Endothelial cell of umbilical vein (primary cell): ENCODE measurements around the gene FHOD1. TPM values are rescaled to one million over a fixed set of nuclear protein-coding genes. Genes with fewer than 3 reads are reported as not detected.

Experiments used
- BruUV-seq: library from RNA; stranded (reverse); fragments of 400-500 nt; replicated peaks from 2 replicates; lab custom pipeline; 2021; lab: Mats Ljungman, UMichigan
- CTCF ChIA-PET: fragments of 300-600, 350-600 bp; sonication (Branson Sonifier 250); formaldehyde crosslinking; loops from one replicate; lab custom pipeline; 2021; ENCODE audit warnings: antibody characterized with exemption, inconsistent platforms; lab: Charles Lee
- POLR2A ChIA-PET: fragments of 300-600, 350-600 bp; sonication (Branson Sonifier 250); formaldehyde crosslinking; loops from one replicate; lab custom pipeline; 2021; ENCODE audit warnings: antibody characterized with exemption, inconsistent platforms; lab: Charles Lee
- DNase-seq: peaks from one replicate; pipeline ENCODE4 v3.0.0-alpha.2; 2011; ENCODE audit warnings: low read depth, low spot score
- FAIRE-seq: peaks from 2 replicates; lab custom pipeline; 2011; peaks lifted over from hg19 to GRCh38; lab: Jason Lieb, UNC
- H2AFZ ChIP-seq: 2 replicates; pipeline ENCODE4 v1.6.0; 2012; ENCODE audit warnings: low read depth, low read length, control low read depth, inconsistent platforms
- H3K27ac ChIP-seq: 2 replicates; pipeline ENCODE4 v1.5.1; 2011; ENCODE audit warnings: low read depth, mild to moderate bottlenecking, control low read depth, low read length, moderate library complexity; ENCODE audit not compliant: insufficient read depth
- H3K27me3 ChIP-seq, 2 experiments: 2 replicates each; pipeline versions ENCODE4 v1.6.0 to v1.6.1; 2011; ENCODE audit warnings: low read length in 2 of 2, mixed read lengths in 1 of 2; ENCODE audit not compliant: control insufficient read depth in 2 of 2, insufficient read depth in 2 of 2
- H3K36me3 ChIP-seq, 2 experiments: 2 replicates in 1 of 2; 3 replicates in 1 of 2; pipeline ENCODE4 v1.5.1; 2011; ENCODE audit warnings: low read length in 2 of 2, mild to moderate bottlenecking in 1 of 2, moderate library complexity in 1 of 2; ENCODE audit not compliant: control insufficient read depth in 2 of 2, insufficient read depth in 2 of 2; ENCODE audit errors: extremely low read depth in 1 of 2
- H3K4me1 ChIP-seq: 3 replicates; pipeline ENCODE4 v1.5.1; 2011; ENCODE audit warnings: mild to moderate bottlenecking, low read length; ENCODE audit not compliant: control insufficient read depth, insufficient read depth; ENCODE audit errors: extremely low read depth
- H3K4me2 ChIP-seq: 2 replicates; pipeline ENCODE4 v1.6.1; 2011; ENCODE audit warnings: low read length, control low read depth, mixed read lengths; ENCODE audit not compliant: insufficient read depth
- H3K4me3 ChIP-seq, 3 experiments: fragments of 200-600 bp in 1 of 3; sonication (generic), shearing (Covaris generic) in 1 of 3; replicated peaks in 1 of 3; 2 replicates each; pipeline ENCODE4 v1.5.1; 2011 to 2016; ENCODE audit warnings: control low read depth in 3 of 3, low read length in 3 of 3, mild to moderate bottlenecking in 2 of 3, inconsistent platforms in 1 of 3, low read depth in 1 of 3, moderate library complexity in 1 of 3; ENCODE audit not compliant: insufficient read depth in 1 of 3
- H3K79me2 ChIP-seq: 2 replicates; pipeline ENCODE4 v1.6.0; 2012; ENCODE audit warnings: low read length, inconsistent platforms; ENCODE audit not compliant: control insufficient read depth, insufficient read depth
- H3K9ac ChIP-seq: replicated peaks from 2 replicates; pipeline ENCODE3; 2011; ENCODE audit warnings: low read length, control low read depth; ENCODE audit not compliant: insufficient read depth; ENCODE audit errors: extremely low read depth
- H3K9me1 ChIP-seq: replicated peaks from 3 replicates; pipeline ENCODE4 v1.6.0; 2011; ENCODE audit warnings: mild to moderate bottlenecking, low read length; ENCODE audit not compliant: control insufficient read depth, insufficient read depth; ENCODE audit errors: extremely low read depth
- H3K9me3 ChIP-seq: replicated peaks from 2 replicates; pipeline ENCODE4 v1.5.1; 2012; ENCODE audit warnings: low read length, inconsistent platforms; ENCODE audit not compliant: control insufficient read depth, insufficient read depth
- H4K20me1 ChIP-seq: replicated peaks from 2 replicates; pipeline ENCODE3; 2011; ENCODE audit warnings: mild to moderate bottlenecking, low read length; ENCODE audit not compliant: control insufficient read depth, insufficient read depth; ENCODE audit errors: extremely low read depth
- EZH2 ChIP-seq: IDR thresholded peaks from 2 replicates; pipeline ENCODE4 v1.6.1; 2012; ENCODE audit warnings: borderline replicate concordance, low read depth, mild to moderate bottlenecking, moderate library complexity, low read length, inconsistent platforms; ENCODE audit not compliant: severe bottlenecking
- FOS ChIP-seq: IDR thresholded peaks from 2 replicates; pipeline ENCODE4 v1.6.1; 2011; ENCODE audit warnings: mild to moderate bottlenecking, low read length, moderate library complexity, borderline replicate concordance; ENCODE audit not compliant: insufficient read depth
- GATA2 ChIP-seq: IDR thresholded peaks from 2 replicates; pipeline ENCODE4 v1.7.0; 2011; ENCODE audit warnings: low read depth, mild to moderate bottlenecking, moderate library complexity, mixed read lengths, low read length; ENCODE audit not compliant: insufficient read length, insufficient read depth
- JUN ChIP-seq: IDR thresholded peaks from 2 replicates; pipeline ENCODE4 v1.6.1; 2011; ENCODE audit warnings: borderline replicate concordance, low read depth; ENCODE audit not compliant: insufficient read length, insufficient read depth
- MYC ChIP-seq: IDR thresholded peaks from one replicate; pipeline ENCODE4 v1.6.1; 2011; ENCODE audit warnings: mild to moderate bottlenecking, low read depth, low read length
- POLR2A ChIP-seq: IDR thresholded peaks from 2 replicates; pipeline ENCODE4 v1.6.1; 2012; ENCODE audit warnings: low read depth, mild to moderate bottlenecking, control low read depth, low read length
- POLR2AphosphoS5 ChIP-seq: IDR thresholded peaks from 2 replicates; pipeline ENCODE4 v1.6.1; 2012; ENCODE audit warnings: low read depth, mild to moderate bottlenecking, control low read depth, low read length, moderate library complexity; ENCODE audit not compliant: insufficient read depth
- dilution Hi-C: fragments of 300-500 bp; cut with MboI; formaldehyde crosslinking; loops from one replicate; pipeline ENCODE4 v1.15.0; 2019; ENCODE audit warnings: low sequenced_read_pairs; ENCODE audit not compliant: extremely low pct_ligation_motif_present
- intact Hi-C: fragments of 100-400 bp; cut with micrococcal nuclease; formaldehyde crosslinking; loops from one replicate; pipeline ENCODE4 v1.10.0; 2022
- polyA plus RNA-seq, 4 experiments: library from polyadenylated mRNA; depleted of rRNA in 3 of 4; stranded (reverse) in 3 of 4; unstranded in 1 of 4; fragments of >200 nt; gene quantifications; 2 replicates each; pipeline versions ENCODE4 v1.2.1 to v1.2.3, GENCODE V29; 2011 to 2012; ENCODE audit warnings: missing spikeins in 1 of 4
- total RNA-seq: library from RNA; stranded (reverse); gene quantifications from 2 replicates; pipeline ENCODE4 v1.2.3, GENCODE V29; 2021
- TF ChIP-seq, protein P1 (sequence below): IDR thresholded peaks from 2 replicates; pipeline ENCODE4 v1.6.1; 2011; ENCODE audit not compliant: insufficient read depth, insufficient read length
- TF ChIP-seq, protein P2 (sequence below), 2 donors: IDR thresholded peaks; 1 replicate in 1 of 2; 2 replicates in 1 of 2; pipeline ENCODE4 v1.5.1; 2011; ENCODE audit warnings: low read length in 2 of 2, mild to moderate bottlenecking in 2 of 2, moderate library complexity in 2 of 2, control low read depth in 1 of 2, inconsistent platforms in 1 of 2, low read depth in 1 of 2; ENCODE audit not compliant: insufficient read depth in 1 of 2; ENCODE audit errors: extremely low read depth in 1 of 2

FHOD1 gene
- total and polyA plus RNA-seq, 2 donors (not counting 3 experiments of a cell fraction or from before 2014, with no cell fraction given): 63.6 to 124 TPM

- no peaks in the 10 kb centered on the region for H3K79me2 ChIP-seq
- H3K9me1 ChIP-seq: no peaks in the 10 kb centered on the region
- dilution Hi-C loops (no loop called here), intact Hi-C loops (no loop called here)
- DNase-seq (no peak), FAIRE-seq (no peak)
- H3K36me3 ChIP-seq: peaks cover 0 to 10% of the 10 kb centered on the region in 2 experiments
- no peak overlapping the region for H2AFZ ChIP-seq
- peaks cover 5% of the 10 kb centered on the region for H3K4me1 ChIP-seq
- no peak overlapping the region for H3K9ac ChIP-seq
- CTCF ChIA-PET: interaction anchor here (0.8 to 1.9 kb wide), 4 partner anchors 9 to 53 kb away, joined by 3 to 10 read pairs (median 3); partner anchors contain the start of gene ELMO3
- no peaks in the 10 kb centered on the region for H3K27me3 ChIP-seq
- no peak overlapping the region for H3K4me2 ChIP-seq
- POLR2A ChIA-PET: no interaction called here
- no TSS peak for BruUV-seq
- H3K9me3 ChIP-seq: no peaks in the 10 kb centered on the region
- no peaks in the 10 kb centered on the region for H4K20me1 ChIP-seq
- TF ChIP-seq, protein P1, sequence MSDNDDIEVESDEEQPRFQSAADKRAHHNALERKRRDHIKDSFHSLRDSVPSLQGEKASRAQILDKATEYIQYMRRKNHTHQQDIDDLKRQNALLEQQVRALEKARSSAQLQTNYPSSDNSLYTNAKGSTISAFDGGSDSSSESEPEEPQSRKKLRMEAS: no peak
- TF ChIP-seq EZH2: no peak
- no peak for TF ChIP-seq GATA2
- TF ChIP-seq POLR2A: no peak
- TF ChIP-seq FOS: no peak
- no peak for TF ChIP-seq MYC
- TF ChIP-seq JUN: no peak
- no peak for TF ChIP-seq POLR2AphosphoS5
- TF ChIP-seq, protein P2, sequence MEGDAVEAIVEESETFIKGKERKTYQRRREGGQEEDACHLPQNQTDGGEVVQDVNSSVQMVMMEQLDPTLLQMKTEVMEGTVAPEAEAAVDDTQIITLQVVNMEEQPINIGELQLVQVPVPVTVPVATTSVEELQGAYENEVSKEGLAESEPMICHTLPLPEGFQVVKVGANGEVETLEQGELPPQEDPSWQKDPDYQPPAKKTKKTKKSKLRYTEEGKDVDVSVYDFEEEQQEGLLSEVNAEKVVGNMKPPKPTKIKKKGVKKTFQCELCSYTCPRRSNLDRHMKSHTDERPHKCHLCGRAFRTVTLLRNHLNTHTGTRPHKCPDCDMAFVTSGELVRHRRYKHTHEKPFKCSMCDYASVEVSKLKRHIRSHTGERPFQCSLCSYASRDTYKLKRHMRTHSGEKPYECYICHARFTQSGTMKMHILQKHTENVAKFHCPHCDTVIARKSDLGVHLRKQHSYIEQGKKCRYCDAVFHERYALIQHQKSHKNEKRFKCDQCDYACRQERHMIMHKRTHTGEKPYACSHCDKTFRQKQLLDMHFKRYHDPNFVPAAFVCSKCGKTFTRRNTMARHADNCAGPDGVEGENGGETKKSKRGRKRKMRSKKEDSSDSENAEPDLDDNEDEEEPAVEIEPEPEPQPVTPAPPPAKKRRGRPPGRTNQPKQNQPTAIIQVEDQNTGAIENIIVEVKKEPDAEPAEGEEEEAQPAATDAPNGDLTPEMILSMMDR (IDR thresholded peaks at IDR 0.05; ENCODE audit: extremely low read depth in 1 of 2, insufficient read depth in 1 of 2, low read depth in 1 of 2, low read length in 2 of 2): no peak
- no peak overlapping the region for H3K4me3 ChIP-seq
- H3K27ac ChIP-seq: no peak overlapping the region
Observed at GRCh38 chr16:67208154-67208896, 39.0 kb downstream of the FHOD1 start.
